H1 (cell line): ENCODE results near the gene LY86. TPM values are rescaled to one million over a fixed set of nuclear protein-coding genes. Genes with fewer than 3 reads are reported as not detected.

ENCODE experiments used
- CTCF ChIA-PET: fragments of 300-600 bp; sonication (Branson Sonifier 250); formaldehyde crosslinking; loops from one replicate; lab custom pipeline; 2021; ENCODE audit not compliant: partially characterized antibody; lab: Charles Lee
- POLR2A ChIA-PET: fragments of 300-600 bp; sonication (Branson Sonifier 250); formaldehyde crosslinking; loops from one replicate; lab custom pipeline; 2021; ENCODE audit warnings: inconsistent platforms; ENCODE audit not compliant: partially characterized antibody; lab: Charles Lee
- DNase-seq, 2 experiments: peaks; one replicate each; pipeline versions ENCODE4 v3.0.0 to v3.0.0-alpha.2; 2010 to 2022; ENCODE audit warnings: low spot score in 2 of 2, low read depth in 1 of 2, mixed read lengths in 1 of 2
- FAIRE-seq: peaks from 2 replicates; lab custom pipeline; 2011; peaks lifted over from hg19 to GRCh38; lab: Jason Lieb, UNC
- H2AFZ ChIP-seq: 2 replicates; pipeline ENCODE4 v1.8.1; 2012; ENCODE audit warnings: low read length, inconsistent platforms
- H2AK5ac ChIP-seq: 2 replicates; pipeline ENCODE4 v1.6.1; 2013; ENCODE audit warnings: low read depth, low read length
- H2BK120ac ChIP-seq: replicated peaks from 2 replicates; pipeline ENCODE3; 2013; ENCODE audit warnings: low read depth, low read length, inconsistent platforms
- H2BK12ac ChIP-seq: 2 replicates; pipeline ENCODE4 v1.6.1; 2013; ENCODE audit warnings: low read depth, low read length
- H2BK15ac ChIP-seq: 2 replicates; pipeline ENCODE4 v1.6.1; 2013; ENCODE audit warnings: low read length
- H2BK20ac ChIP-seq: 2 replicates; pipeline ENCODE4 v1.6.1; 2013; ENCODE audit warnings: low read length
- H2BK5ac ChIP-seq: 2 replicates; pipeline ENCODE4 v1.6.1; 2013; ENCODE audit warnings: low read depth, low read length
- H3K14ac ChIP-seq: 2 replicates; pipeline ENCODE4 v1.6.1; 2013; ENCODE audit warnings: inconsistent platforms; ENCODE audit not compliant: insufficient read length
- H3K18ac ChIP-seq: 2 replicates; pipeline ENCODE4 v1.6.1; 2013; ENCODE audit warnings: low read length; ENCODE audit errors: extremely low read depth
- H3K23ac ChIP-seq: 2 replicates; pipeline ENCODE4 v1.6.1; 2013; ENCODE audit warnings: inconsistent platforms; ENCODE audit not compliant: insufficient read length
- H3K23me2 ChIP-seq: 2 replicates; pipeline ENCODE4 v1.6.1; 2013; ENCODE audit warnings: low read depth, low read length
- H3K27ac ChIP-seq: 2 replicates; pipeline ENCODE4 v1.6.1; 2011; ENCODE audit warnings: low read depth, low read length, inconsistent platforms
- H3K27me3 ChIP-seq, 4 experiments: replicated peaks in 1 of 4; 1 replicate in 1 of 4; 2 replicates in 3 of 4; pipeline versions ENCODE4 v1.6.1 to v1.8.1; 2011 to 2013; ENCODE audit warnings: low read length in 3 of 4, mild to moderate bottlenecking in 3 of 4, inconsistent platforms in 2 of 4, mixed read lengths in 2 of 4, moderate library complexity in 1 of 4; ENCODE audit not compliant: control insufficient read depth in 3 of 4, insufficient read depth in 3 of 4; ENCODE audit errors: extremely low read depth in 1 of 4
- H3K36me3 ChIP-seq, 4 experiments: 2 replicates each; pipeline versions ENCODE4 v1.6.1 to v1.8.1; 2011 to 2013; ENCODE audit warnings: mild to moderate bottlenecking in 4 of 4, low read length in 3 of 4, moderate library complexity in 2 of 4, control low read depth in 1 of 4, inconsistent platforms in 1 of 4; ENCODE audit not compliant: insufficient read depth in 4 of 4, control insufficient read depth in 2 of 4
- H3K4ac ChIP-seq: replicated peaks from 2 replicates; pipeline ENCODE3; 2013; ENCODE audit warnings: low read length, low read depth, mixed read lengths, inconsistent platforms; ENCODE audit not compliant: insufficient read length
- H3K4me1 ChIP-seq, 4 experiments: replicated peaks in 1 of 4; 1 replicate in 1 of 4; 2 replicates in 3 of 4; pipeline versions ENCODE4 v1.6.1 to v1.8.1; 2011 to 2013; ENCODE audit warnings: low read length in 3 of 4, inconsistent platforms in 2 of 4, mixed read lengths in 1 of 4; ENCODE audit not compliant: insufficient read depth in 4 of 4, control insufficient read depth in 3 of 4
- H3K4me2 ChIP-seq, 2 experiments: 2 replicates each; pipeline versions ENCODE4 v1.6.1 to v1.8.1; 2011 to 2013; ENCODE audit warnings: low read depth in 2 of 2, low read length in 2 of 2, control low read depth in 1 of 2, inconsistent platforms in 1 of 2, mild to moderate bottlenecking in 1 of 2; ENCODE audit not compliant: insufficient read depth in 1 of 2
- H3K4me3 ChIP-seq, 4 experiments: fragments of 200-600, 300-600 bp in 1 of 4; sonication (generic), shearing (Covaris generic), sonication (Bioruptor Twin) in 1 of 4; 2 replicates each; pipeline versions ENCODE4 v1.5.1 to v1.8.1; 2011 to 2016; ENCODE audit warnings: low read length in 4 of 4, low read depth in 3 of 4, control low read depth in 2 of 4, inconsistent platforms in 2 of 4, mild to moderate bottlenecking in 2 of 4, mixed read lengths in 1 of 4, moderate library complexity in 1 of 4; ENCODE audit not compliant: insufficient read depth in 2 of 4; ENCODE audit errors: extremely low read depth in 1 of 4
- H3K56ac ChIP-seq: replicated peaks from 2 replicates; pipeline ENCODE3; 2013; ENCODE audit warnings: low read depth, mild to moderate bottlenecking, mixed read lengths, low read length, inconsistent platforms; ENCODE audit not compliant: insufficient read length
- H3K79me1 ChIP-seq: 2 replicates; pipeline ENCODE4 v1.6.1; 2013; ENCODE audit warnings: low read depth, low read length, control low read depth
- H3K79me2 ChIP-seq, 2 experiments: 2 replicates each; pipeline versions ENCODE4 v1.6.1 to v1.8.1; 2012 to 2013; ENCODE audit warnings: low read length in 2 of 2, mild to moderate bottlenecking in 2 of 2, inconsistent platforms in 1 of 2; ENCODE audit not compliant: insufficient read depth in 2 of 2, control insufficient read depth in 1 of 2
- H3K9ac ChIP-seq, 4 experiments: replicated peaks in 1 of 4; 1 replicate in 1 of 4; 2 replicates in 3 of 4; pipeline versions ENCODE4 v1.6.1 to v1.8.1; 2011 to 2013; ENCODE audit warnings: low read depth in 3 of 4, low read length in 3 of 4, control low read depth in 2 of 4, mild to moderate bottlenecking in 2 of 4, moderate library complexity in 2 of 4, inconsistent platforms in 1 of 4; ENCODE audit errors: extremely low read depth in 1 of 4
- H3K9me3 ChIP-seq, 2 experiments: 2 replicates each; pipeline versions ENCODE4 v1.6.1 to v1.8.1; 2012 to 2013; ENCODE audit warnings: mild to moderate bottlenecking in 2 of 2, moderate library complexity in 2 of 2, control low read depth in 1 of 2, inconsistent platforms in 1 of 2, low read depth in 1 of 2, low read length in 1 of 2, mixed read lengths in 1 of 2; ENCODE audit not compliant: insufficient read depth in 2 of 2
- H4K20me1 ChIP-seq, 2 experiments: replicated peaks in 1 of 2; 2 replicates each; pipeline versions ENCODE3 to v1.8.1; 2011 to 2013; ENCODE audit warnings: inconsistent platforms in 2 of 2, low read length in 2 of 2, mild to moderate bottlenecking in 1 of 2; ENCODE audit not compliant: insufficient read depth in 2 of 2, control insufficient read depth in 1 of 2
- H4K5ac ChIP-seq: 2 replicates; pipeline ENCODE4 v1.6.1; 2013; ENCODE audit warnings: low read length, low read depth, mixed read lengths, inconsistent platforms; ENCODE audit not compliant: insufficient read length
- H4K8ac ChIP-seq: 2 replicates; pipeline ENCODE4 v1.8.0; 2013; ENCODE audit warnings: mild to moderate bottlenecking, moderate library complexity, low read length, inconsistent platforms; ENCODE audit not compliant: insufficient read depth; ENCODE audit errors: extremely low read depth
- H4K91ac ChIP-seq: replicated peaks from 2 replicates; pipeline ENCODE3; 2013; ENCODE audit warnings: low read length, mixed read lengths, inconsistent platforms; ENCODE audit not compliant: insufficient read length
- ATF2 ChIP-seq: IDR thresholded peaks from 2 replicates; pipeline ENCODE4 v1.6.1; 2012; ENCODE audit warnings: low read length, inconsistent platforms
- BCL11A ChIP-seq, 2 experiments: IDR thresholded peaks; one replicate each; pipeline ENCODE4 v1.6.1; 2011; ENCODE audit warnings: low read depth in 2 of 2, low read length in 2 of 2, mild to moderate bottlenecking in 2 of 2
- CBX5 ChIP-seq: fragments of 300-800, 300-1000 bp; sonication (generic); IDR thresholded peaks from 2 replicates; pipeline ENCODE4 v1.7.1; 2016; ENCODE audit warnings: antibody characterized with exemption, low read length, low read depth
- EP300 ChIP-seq, 2 experiments: IDR thresholded peaks; 1 replicate in 1 of 2; 2 replicates in 1 of 2; pipeline ENCODE4 v1.6.1; 2011 to 2012; ENCODE audit warnings: low read depth in 2 of 2, low read length in 2 of 2, mild to moderate bottlenecking in 2 of 2, borderline replicate concordance in 1 of 2, inconsistent platforms in 1 of 2, moderate library complexity in 1 of 2
- GABPA ChIP-seq: IDR thresholded peaks from 2 replicates; pipeline ENCODE4 v1.6.1; 2011; ENCODE audit warnings: mild to moderate bottlenecking, low read length, moderate library complexity, borderline replicate concordance; ENCODE audit not compliant: insufficient read depth
- HDAC2 ChIP-seq, 2 experiments: fragments of 300-600 bp in 1 of 2; sonication (generic) in 1 of 2; IDR thresholded peaks; 2 replicates each; pipeline ENCODE4 v1.6.1; 2011 to 2012; ENCODE audit warnings: low read depth in 2 of 2, low read length in 2 of 2, mild to moderate bottlenecking in 2 of 2, moderate library complexity in 2 of 2, borderline replicate concordance in 1 of 2, inconsistent platforms in 1 of 2
- HDAC6 ChIP-seq: IDR thresholded peaks from one replicate; pipeline ENCODE4 v1.7.1; 2012; ENCODE audit warnings: low read depth, mild to moderate bottlenecking, inconsistent platforms, low read length, moderate library complexity
- SAP30 ChIP-seq: fragments of 300-600 bp; sonication (generic); IDR thresholded peaks from 2 replicates; pipeline ENCODE4 v1.7.1; 2012; ENCODE audit warnings: low read length, moderate library complexity, mild to moderate bottlenecking, inconsistent platforms; ENCODE audit not compliant: insufficient read depth, insufficient replicate concordance
- ZNF274 ChIP-seq: IDR thresholded peaks from 2 replicates; pipeline ENCODE4 v1.7.0; 2012; ENCODE audit warnings: low read length, borderline replicate concordance; ENCODE audit errors: extremely low read depth
- whole genome bisulfite sequencing, 2 experiments: shearing (Covaris generic) in 1 of 2; methylation state at CpG; one replicate each; pipeline versions ENCODE4 v1.1.6 to v1.1.7; 2013 to 2015; ENCODE audit warnings: low lambda C conversion rate in 2 of 2, mixed read lengths in 2 of 2, inconsistent platforms in 1 of 2, low coverage in 1 of 2, missing lambda C conversion rate in 1 of 2; ENCODE audit not compliant: insufficient replicate concordance in 2 of 2, insufficient coverage in 1 of 2, insufficient read length in 1 of 2; ENCODE audit errors: extremely low coverage in 1 of 2, missing lambda C conversion rate in 1 of 2; 5-methylcytosine and 5-hydroxymethylcytosine counted together
- polyA plus RNA-seq, 7 experiments: library from polyadenylated mRNA; depleted of rRNA in 3 of 7; stranded (reverse) in 5 of 7; unstranded in 2 of 7; fragments of >200 nt in 5 of 7; fragments of 200-250 nt in 2 of 7; gene quantifications; 1 replicate in 5 of 7; 2 replicates in 1 of 7; 4 replicates in 1 of 7; pipeline versions ENCODE4 v1.2.1 to v1.2.3, GENCODE V29; 2011 to 2013; ENCODE audit warnings: missing spikeins in 2 of 7, mixed read lengths in 2 of 7
- total RNA-seq: library from RNA; stranded (reverse); fragmentation: NEBNext Ultra II Directional; extraction: Animal tissue kit (Norgen Biotek cat#: 25700); gene quantifications from 2 replicates; pipeline ENCODE4 v1.2.1, GENCODE V29; 2021

The LY86 gene
- total and polyA plus RNA-seq, 2 of the 8 experiments (the other 6 are each of a cell fraction or from before 2014, with no cell fraction given): not detected

GRCh38 chr6:6678811-6679210 is 90.3 kb downstream of the LY86 start:
- no peak overlapping the region for H3K9ac ChIP-seq
- H3K4ac ChIP-seq: no peak overlapping the region
- no peak overlapping the region for H2BK120ac ChIP-seq
- H2BK15ac ChIP-seq: no peak overlapping the region; the same call in 1 of the 2 replicates
- TF ChIP-seq BCL11A (IDR thresholded peaks at IDR 0.05; ENCODE audit: low read depth in 2 of 2, low read length in 2 of 2) (no peak), HDAC6 (no peak), GABPA (no peak), CBX5 (no peak), HDAC2 (IDR thresholded peaks at IDR 0.05; ENCODE audit: borderline replicate concordance in 1 of 2, low read depth in 2 of 2, low read length in 2 of 2) (no peak), SAP30 (no peak), ATF2 (no peak), EP300 (IDR thresholded peaks at IDR 0.05; ENCODE audit: borderline replicate concordance in 1 of 2, low read depth in 2 of 2, low read length in 2 of 2) (no peak), ZNF274 (no peak)
- TF ChIP-seq, all 59 proteins: peak for 0
- H3K9me3 ChIP-seq: no peaks in the 10 kb centered on the region
- no peak overlapping the region for H2BK5ac ChIP-seq
- no peak overlapping the region for H3K23ac ChIP-seq
- no peak overlapping the region for H2AFZ ChIP-seq
- H3K4me3 ChIP-seq: no peak overlapping the region
- H2BK20ac ChIP-seq: peak overlapping the region; percentile 73; the same call in 1 of the 2 replicates
- 0 out of 2 replicates have a peak overlapping the region, but pooled peaks have one; percentile 2 for H2BK12ac ChIP-seq
- no peak overlapping the region for H4K5ac ChIP-seq
- 0 out of 4 replicates have a peak overlapping the region, but pooled peaks of 1 of the 2 experiments have one; percentile 4 for H3K4me2 ChIP-seq
- H3K4me1 ChIP-seq: peaks cover 5 to 15% (median 11%) of the 10 kb centered on the region in 4 experiments
- H4K8ac ChIP-seq: no peak overlapping the region
- H4K91ac ChIP-seq: no peak overlapping the region
- H4K20me1 ChIP-seq: no peaks in the 10 kb centered on the region
- no peaks in the 10 kb centered on the region for H3K36me3 ChIP-seq
- H3K23me2 ChIP-seq: no peaks in the 10 kb centered on the region; the same call in 1 of the 2 replicates
- H3K27me3 ChIP-seq: no peaks in the 10 kb centered on the region; a peak in 1 of 7 replicates
- H3K79me1 ChIP-seq: no peaks in the 10 kb centered on the region
- no peak for DNase-seq
- no peak overlapping the region for H2AK5ac ChIP-seq
- H3K14ac ChIP-seq: no peak overlapping the region
- FAIRE-seq: no peak
- H3K79me2 ChIP-seq: no peaks in the 10 kb centered on the region
- no peak overlapping the region; the same call in 1 of the 2 replicates for H3K18ac ChIP-seq
- H3K56ac ChIP-seq: no peak overlapping the region
- H3K27ac ChIP-seq: no peak overlapping the region
- ChIA-PET POLR2A (no interaction called here), CTCF (interaction anchor here (1.2 to 6.6 kb wide), 9 partner anchors 10 to 572 kb away, joined by 3 to 87 read pairs (median 7); no protein-coding TSS in a partner anchor)
- WGBS, 2 experiments: 57% methylated on average over 11 of the region's 11 CpGs; no CpG with 5 or more reads in 1 of the 2 experiments
